K562 treated with DMSO at 1 percent for 4 hours (cell line): ENCODE data around the gene TBC1D10A. TPM values are rescaled to one million over a fixed set of nuclear protein-coding genes. Genes with fewer than 3 reads are reported as not detected.

ENCODE experiments used
- total RNA-seq: library from RNA; unstranded; fragments of 300-600 nt; gene quantifications from 2 replicates; pipeline ENCODE4 v1.2.3, GENCODE V29; 2022; ENCODE audit not compliant: insufficient read depth

TBC1D10A gene
- 13.3 and 13.4 TPM in 2 replicates for total RNA-seq

GRCh38 chr22:30326706-30327362 is at the start of gene TBC1D10A:
Gene TBC1D10A, minus strand, starts transcription at chr22:30326941. Its CDS starts 60 bp downstream, at chr22:30326881.

GRCh38 chr22:30356449-30357235 is 29.9 kb upstream of the TBC1D10A start, which contains the start of the genes CCDC157 and SF3A1:
Gene CCDC157, plus strand, starts transcription at chr22:30357007. Its CDS starts 8,994 bp downstream, at chr22:30366001.
Gene SF3A1, minus strand, starts transcription at chr22:30356894. Its CDS starts 102 bp downstream, at chr22:30356792.

GRCh38 chr22:30289141-30289979 is 37.4 kb downstream of the TBC1D10A start, which contains the start of gene CASTOR1:
Gene CASTOR1, minus strand, starts transcription at chr22:30289505. Its CDS starts 8 bp downstream, at chr22:30289497.

GRCh38 chr22:30266445-30267381 is 60.0 kb downstream of the TBC1D10A start, which contains the start of gene OSM:
Gene OSM, minus strand, starts transcription at chr22:30266851. Its CDS starts 52 bp downstream, at chr22:30266799.

GRCh38 chr22:30245985-30246813 is 80.5 kb downstream of the TBC1D10A start, which contains the start of gene LIF:
Gene LIF, minus strand, starts transcription at chr22:30246759. Its CDS starts 64 bp downstream, at chr22:30246695.

Other genes starting within 250 kb of the TBC1D10A start
- not detected in 2 replicates for gene HORMAD2, start 246.5 kb downstream of the TBC1D10A start, total RNA-seq
- gene LIF, start 80.2 kb downstream of the TBC1D10A start, total RNA-seq = not detected in 2 replicates
- not detected in 2 replicates for gene OSM, start 60.1 kb downstream of the TBC1D10A start, total RNA-seq
- gene CASTOR1, start 37.4 kb downstream of the TBC1D10A start, total RNA-seq = 1.7 TPM in 1 of 2 replicates, not detected in the other
- 48.0 and 54.1 TPM in 2 replicates for gene SF3A1, start 30.0 kb upstream of the TBC1D10A start, total RNA-seq
- gene CCDC157, start 30.1 kb upstream of the TBC1D10A start, total RNA-seq = 3.6 and 4.1 TPM in 2 replicates
- gene RNF215, start 60.5 kb upstream of the TBC1D10A start, total RNA-seq = 2.5 and 5.4 TPM in 2 replicates
- gene SEC14L2, start 70.1 kb upstream of the TBC1D10A start, total RNA-seq = 0.21 TPM in 1 of 2 replicates, not detected in the other
- gene MTFP1, start 98.8 kb upstream of the TBC1D10A start, total RNA-seq = 30.3 and 32.4 TPM in 2 replicates
- gene SEC14L3, start 145.1 kb upstream of the TBC1D10A start, total RNA-seq = not detected in 2 replicates
- not detected in 2 replicates for gene SEC14L4, start 178.8 kb upstream of the TBC1D10A start, total RNA-seq
- gene SEC14L6, start 219.8 kb upstream of the TBC1D10A start, total RNA-seq = 0.22 and 0.35 TPM in 2 replicates
- gene GAL3ST1, start 247.7 kb upstream of the TBC1D10A start, total RNA-seq = 4.2 and 6.0 TPM in 2 replicates